AG04449 (cell line): Measurements from ENCODE around the gene HES6.

Source experiments
- CTCF ChIA-PET: fragments of 350-600 bp; formaldehyde crosslinking; extraction: SDS; loops from one replicate; lab custom pipeline; 2021; ENCODE audit warnings: antibody characterized with exemption; lab: Yijun Ruan, JAX
- POLR2A ChIA-PET: fragments of 400-600, 350-600 bp; formaldehyde crosslinking; extraction: SDS; loops from one replicate; lab custom pipeline; 2020; ENCODE audit warnings: antibody characterized with exemption, inconsistent platforms; lab: Yijun Ruan, JAX
- DNase-seq: peaks from one replicate; pipeline ENCODE4 v3.0.0-alpha.2; 2010; ENCODE audit warnings: low read depth, low spot score
- H3K4me3 ChIP-seq: 2 replicates; pipeline ENCODE4 v1.5.1; 2011; ENCODE audit warnings: low read depth, mild to moderate bottlenecking, control low read depth, low read length
- TF ChIP-seq, protein P1 (sequence below): IDR thresholded peaks from one replicate; pipeline ENCODE4 v1.5.1; 2011; ENCODE audit warnings: mild to moderate bottlenecking, moderate library complexity, low read length, control low read depth, inconsistent platforms; ENCODE audit not compliant: insufficient read depth; ENCODE audit errors: missing control alignments

The HES6 gene

DNA sequence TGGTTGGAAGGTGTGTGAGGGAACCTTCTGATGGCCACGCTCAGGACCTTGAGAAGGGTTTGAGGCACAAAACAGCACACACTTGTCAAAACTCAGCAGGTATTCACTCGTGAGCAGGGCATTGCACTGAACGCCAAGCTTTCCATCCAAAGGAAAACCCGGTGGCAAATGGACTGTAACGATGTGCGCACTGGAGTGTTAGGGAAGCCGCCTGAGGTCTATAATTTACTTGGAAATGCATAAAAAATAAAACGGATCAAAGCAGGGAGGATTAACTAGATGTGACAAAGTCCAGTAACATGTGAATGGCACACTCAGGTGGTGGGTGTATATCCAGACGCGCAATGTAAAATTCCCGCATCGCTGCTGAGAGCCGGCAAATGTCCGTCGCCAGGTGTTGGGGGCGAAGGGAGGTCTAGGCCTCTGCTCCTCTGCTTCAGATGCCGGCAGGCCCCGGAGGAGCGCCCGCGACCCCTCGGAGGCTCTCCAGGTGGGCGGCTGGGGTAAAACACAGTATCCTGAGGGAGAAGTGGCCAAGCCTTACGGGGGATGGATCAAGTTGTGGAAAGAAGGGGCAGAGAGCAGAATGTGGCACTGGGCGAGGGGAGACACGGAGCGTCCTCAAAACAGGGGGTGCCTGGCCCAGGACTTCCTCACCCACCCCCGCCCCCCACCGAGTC lies 15.3 kb downstream of the HES6 start:
- CTCF ChIA-PET = no interaction called here
- TF ChIP-seq, protein P1, sequence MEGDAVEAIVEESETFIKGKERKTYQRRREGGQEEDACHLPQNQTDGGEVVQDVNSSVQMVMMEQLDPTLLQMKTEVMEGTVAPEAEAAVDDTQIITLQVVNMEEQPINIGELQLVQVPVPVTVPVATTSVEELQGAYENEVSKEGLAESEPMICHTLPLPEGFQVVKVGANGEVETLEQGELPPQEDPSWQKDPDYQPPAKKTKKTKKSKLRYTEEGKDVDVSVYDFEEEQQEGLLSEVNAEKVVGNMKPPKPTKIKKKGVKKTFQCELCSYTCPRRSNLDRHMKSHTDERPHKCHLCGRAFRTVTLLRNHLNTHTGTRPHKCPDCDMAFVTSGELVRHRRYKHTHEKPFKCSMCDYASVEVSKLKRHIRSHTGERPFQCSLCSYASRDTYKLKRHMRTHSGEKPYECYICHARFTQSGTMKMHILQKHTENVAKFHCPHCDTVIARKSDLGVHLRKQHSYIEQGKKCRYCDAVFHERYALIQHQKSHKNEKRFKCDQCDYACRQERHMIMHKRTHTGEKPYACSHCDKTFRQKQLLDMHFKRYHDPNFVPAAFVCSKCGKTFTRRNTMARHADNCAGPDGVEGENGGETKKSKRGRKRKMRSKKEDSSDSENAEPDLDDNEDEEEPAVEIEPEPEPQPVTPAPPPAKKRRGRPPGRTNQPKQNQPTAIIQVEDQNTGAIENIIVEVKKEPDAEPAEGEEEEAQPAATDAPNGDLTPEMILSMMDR = no peak
- no peak for DNase-seq
- POLR2A ChIA-PET = no interaction called here
- H3K4me3 ChIP-seq = no peak overlapping the region

DNA sequence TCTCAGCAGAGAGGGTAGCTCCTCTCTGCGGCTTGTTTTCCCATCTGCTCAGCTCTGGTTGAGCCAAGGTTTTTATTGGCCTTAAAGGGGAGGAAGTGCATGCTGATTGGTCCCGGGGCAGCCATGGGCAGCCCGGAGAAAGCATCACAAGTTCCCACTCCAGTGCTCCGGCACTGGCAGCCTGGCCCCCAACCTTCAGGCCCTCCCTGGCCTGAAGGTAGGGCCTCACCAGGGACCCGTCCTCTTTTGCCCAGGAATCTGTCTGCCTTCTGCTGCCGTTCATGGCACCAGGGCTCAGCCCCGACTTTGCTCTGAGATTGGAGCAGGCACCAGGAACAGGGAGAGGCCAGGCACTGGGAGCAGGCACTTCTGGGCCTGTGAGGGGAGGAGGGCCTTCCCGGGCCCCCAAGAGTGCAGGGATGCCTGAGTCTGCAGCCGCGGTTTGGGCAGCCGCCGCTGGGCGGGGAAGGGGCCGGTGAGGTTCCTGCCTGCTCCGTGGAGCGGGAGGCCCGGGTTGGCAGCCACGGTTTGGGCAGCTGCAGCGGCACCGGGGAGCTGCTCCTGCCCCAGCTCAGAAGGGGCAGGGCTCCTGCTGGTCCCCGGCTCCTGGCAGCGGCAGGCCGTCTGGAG lies 18.8 kb downstream of the HES6 start:
- ChIA-PET POLR2A (no interaction called here), CTCF (interaction anchor here (1.0 to 1.9 kb wide), 2 partner anchors 42 to 363 kb away, joined by 4 to 5 read pairs; no protein-coding TSS in a partner anchor)
- no peak for DNase-seq
- TF ChIP-seq, protein P1 = no peak
- H3K4me3 ChIP-seq = no peak overlapping the region

- no peak for DNase-seq
- TF ChIP-seq, protein P1 = no peak
- CTCF ChIA-PET = interaction anchor here (1.0 kb wide), 1 partner anchor 42 kb away, joined by 4 read pairs; no protein-coding TSS in a partner anchor
- no peak overlapping the region for H3K4me3 ChIP-seq
- POLR2A ChIA-PET = no interaction called here
These were observed 19.5 kb downstream of the HES6 start for GRCh38 chr2:238220274-238220891.

GRCh38 chr2:238216651-238217184 lies 23.1 kb downstream of the HES6 start:
- CTCF ChIA-PET = no interaction called here
- POLR2A ChIA-PET = no interaction called here
- DNase-seq = no peak
- TF ChIP-seq, protein P1 = no peak
- no peak overlapping the region for H3K4me3 ChIP-seq

DNA sequence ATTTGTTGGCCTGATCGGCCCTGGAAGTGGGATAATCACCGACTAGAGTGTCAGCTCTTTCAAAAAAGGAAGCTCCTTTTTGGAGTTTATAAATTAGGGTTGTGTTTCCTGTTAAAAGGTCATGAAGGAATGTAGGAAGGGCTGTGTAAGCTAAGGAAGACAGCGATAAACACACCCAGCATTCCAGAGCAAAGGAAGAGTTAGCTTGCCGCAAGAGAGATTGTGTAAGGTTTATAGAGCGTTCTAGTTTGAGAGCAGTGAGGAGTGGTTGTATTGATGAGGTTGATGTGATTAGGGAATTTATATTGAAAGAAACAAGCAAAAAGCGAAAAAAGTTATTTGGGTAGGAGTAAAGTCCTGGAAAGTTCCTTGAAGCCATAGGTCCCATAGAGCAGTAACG lies 32.8 kb downstream of the HES6 start:
- ChIA-PET POLR2A (no interaction called here), CTCF (no interaction called here)
- H3K4me3 ChIP-seq = no peak overlapping the region
- TF ChIP-seq, protein P1 = no peak
- no peak for DNase-seq
